Spleen (tissue), 11 donors: Measurements from ENCODE around the gene AAGAB. TPM values are rescaled to one million over a fixed set of nuclear protein-coding genes. Genes with fewer than 3 reads are reported as not detected.

Experiments used
- DNase-seq: peaks from one replicate; pipeline ENCODE4 v3.0.0-alpha.2; 2020
- H3K27ac ChIP-seq, 8 donors: fragments of 200-600 bp; sonication (generic) in 7 of 8; 1 replicate in 4 of 8; 2 replicates in 4 of 8; pipeline versions ENCODE4 v1.5.0 to v1.8.0; 2016 to 2021; ENCODE audit warnings: inconsistent platforms in 4 of 8, mild to moderate bottlenecking in 4 of 8, moderate library complexity in 1 of 8
- H3K27me3 ChIP-seq, 7 donors: fragments of 200-600 bp; sonication (generic) in 6 of 7; replicated peaks in 1 of 7; 1 replicate in 4 of 7; 2 replicates in 3 of 7; pipeline versions ENCODE4 v1.5.0 to v1.8.0; 2016 to 2021; ENCODE audit warnings: inconsistent platforms in 3 of 7, mild to moderate bottlenecking in 1 of 7
- H3K36me3 ChIP-seq, 6 donors: fragments of 200-600 bp; sonication (generic) in 5 of 6; 1 replicate in 4 of 6; 2 replicates in 2 of 6; pipeline versions ENCODE4 v1.5.0 to v1.8.0; 2016 to 2021; ENCODE audit warnings: inconsistent platforms in 2 of 6
- H3K4me1 ChIP-seq, 6 donors: fragments of 200-600 bp; sonication (generic) in 5 of 6; 1 replicate in 3 of 6; 2 replicates in 3 of 6; pipeline versions ENCODE4 v1.5.0 to v1.8.0; 2016 to 2021; ENCODE audit warnings: inconsistent platforms in 3 of 6
- H3K4me3 ChIP-seq, 8 donors: fragments of 200-600 bp; sonication (generic) in 7 of 8; 1 replicate in 4 of 8; 2 replicates in 4 of 8; pipeline versions ENCODE4 v1.5.0 to v1.8.0; 2016 to 2021; ENCODE audit warnings: inconsistent platforms in 4 of 8, mild to moderate bottlenecking in 4 of 8, moderate library complexity in 2 of 8
- H3K9me3 ChIP-seq, 8 donors: fragments of 200-600 bp; sonication (generic) in 7 of 8; 1 replicate in 4 of 8; 2 replicates in 4 of 8; pipeline versions ENCODE4 v1.5.0 to v1.8.0; 2016 to 2021; ENCODE audit warnings: inconsistent platforms in 4 of 8
- POLR2A ChIP-seq, 3 donors: fragments of 450-650 bp; IDR thresholded peaks; one replicate each; pipeline ENCODE4 v1.5.1; 2017; ENCODE audit warnings: antibody characterized with exemption in 3 of 3, mild to moderate bottlenecking in 1 of 3
- POLR2AphosphoS5 ChIP-seq, 3 donors: sonication (generic); formaldehyde crosslinking; IDR thresholded peaks; one replicate each; pipeline ENCODE4 v1.5.1; 2017; ENCODE audit warnings: antibody characterized with exemption in 3 of 3
- WGBS, 5 donors: extraction: QIAGEN DNeasy Blood & Tissue Kit in 3 of 5; methylation state at CpG; one replicate each; pipeline versions ENCODE4 v1.1.5 to v1.1.7; 2013 to 2018; 5-methylcytosine and 5-hydroxymethylcytosine counted together
- intact Hi-C: fragments of 100-400 bp; cut with DNase I; formaldehyde crosslinking; loops from one replicate; pipeline ENCODE4 v1.15.0; 2023; ENCODE audit warnings: low total_unique reads
- polyA plus RNA-seq, 3 donors: library from polyadenylated mRNA; stranded (reverse); fragments of 200-250 nt; gene quantifications; one replicate each; pipeline ENCODE4 v1.2.1, GENCODE V29; 2013
- total RNA-seq, 7 donors: library from RNA; depleted of rRNA in 3 of 7; stranded (reverse); fragments of >200 nt in 3 of 7; fragmentation: NEBNext Ultra II Directional in 4 of 7; extraction: Animal tissue kit (Norgen Biotek cat#: 25700) in 4 of 7; gene quantifications; one replicate each; pipeline versions ENCODE4 v1.1.0 to v1.2.1, GENCODE V29; 2016 to 2021
- TF ChIP-seq, protein P1 (sequence below), 11 experiments: fragments of 200-600 bp in 7 of 11; fragments of 450-650 bp in 4 of 11; sonication (generic) in 4 of 11; IDR thresholded peaks in 8 of 11; conservative IDR thresholded peaks in 3 of 11; 1 replicate in 7 of 11; 2 replicates in 4 of 11; pipeline versions ENCODE4 v1.4.0 to v1.8.0; 2016 to 2021; ENCODE audit warnings: antibody characterized with exemption in 11 of 11, inconsistent platforms in 4 of 11, mild to moderate bottlenecking in 1 of 11
- donor health status: healthy with polysubstance abuse.
- donor health status: DM: no; HTN: no; CAD: no; lungs with moderate emphysema.
- donor health status: DM: no; HTN: no; CAD: no.
- donor health status: Bipolar disorder and iron deficiency.
- donor health status: healthy.
- donor health status: DM: no; HTN: no; CAD: no.
- donor health status: DM: yes; HTN: yes; CAD: no.

Gene AAGAB
- total and polyA plus RNA-seq, 10 donors = 13.2 to 39.3 (median 24.5) TPM

DNA sequence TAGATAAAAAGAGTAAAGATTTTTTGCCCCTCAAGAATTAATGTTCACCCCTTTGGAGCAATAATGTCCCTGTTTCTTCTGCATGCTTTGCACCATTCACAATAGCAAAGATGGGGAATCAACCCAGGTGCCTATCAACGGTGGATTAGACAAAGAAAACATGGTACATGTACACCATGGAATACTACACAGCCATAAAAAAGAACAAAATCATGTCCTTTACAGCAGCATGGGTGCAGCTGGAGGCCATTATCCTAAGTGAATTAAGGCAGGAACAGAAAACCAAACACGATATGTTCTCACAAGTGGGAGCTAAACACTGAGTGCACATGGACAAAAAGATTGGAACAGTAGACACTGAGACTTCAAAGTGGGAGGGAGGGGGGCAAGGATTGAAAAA lies 35.2 kb downstream of the AAGAB start:
- DNase-seq = no peak
- Histone ChIP-seq H3K4me3 (no peak overlapping the region), H3K4me1 (no peaks in the 10 kb centered on the region), H3K27ac (no peak overlapping the region), H3K36me3 (peaks cover 0 to 45% (median 3%) of the 10 kb centered on the region in 6 donors), H3K9me3 (no peaks in the 10 kb centered on the region), H3K27me3 (no peaks in the 10 kb centered on the region)
- intact Hi-C loops = no loop called here
- TF ChIP-seq POLR2A (IDR thresholded peaks at IDR 0.05) (no peak), POLR2AphosphoS5 (IDR thresholded peaks at IDR 0.05) (no peak)
- TF ChIP-seq, protein P1, sequence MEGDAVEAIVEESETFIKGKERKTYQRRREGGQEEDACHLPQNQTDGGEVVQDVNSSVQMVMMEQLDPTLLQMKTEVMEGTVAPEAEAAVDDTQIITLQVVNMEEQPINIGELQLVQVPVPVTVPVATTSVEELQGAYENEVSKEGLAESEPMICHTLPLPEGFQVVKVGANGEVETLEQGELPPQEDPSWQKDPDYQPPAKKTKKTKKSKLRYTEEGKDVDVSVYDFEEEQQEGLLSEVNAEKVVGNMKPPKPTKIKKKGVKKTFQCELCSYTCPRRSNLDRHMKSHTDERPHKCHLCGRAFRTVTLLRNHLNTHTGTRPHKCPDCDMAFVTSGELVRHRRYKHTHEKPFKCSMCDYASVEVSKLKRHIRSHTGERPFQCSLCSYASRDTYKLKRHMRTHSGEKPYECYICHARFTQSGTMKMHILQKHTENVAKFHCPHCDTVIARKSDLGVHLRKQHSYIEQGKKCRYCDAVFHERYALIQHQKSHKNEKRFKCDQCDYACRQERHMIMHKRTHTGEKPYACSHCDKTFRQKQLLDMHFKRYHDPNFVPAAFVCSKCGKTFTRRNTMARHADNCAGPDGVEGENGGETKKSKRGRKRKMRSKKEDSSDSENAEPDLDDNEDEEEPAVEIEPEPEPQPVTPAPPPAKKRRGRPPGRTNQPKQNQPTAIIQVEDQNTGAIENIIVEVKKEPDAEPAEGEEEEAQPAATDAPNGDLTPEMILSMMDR (IDR thresholded peaks at IDR 0.05 in 8 of 11, conservative IDR thresholded peaks at IDR 0.05 in 3 of 11) = no peak
- 95 to 100% (median 99%) methylated on average over 2 of the region's 2 CpGs for WGBS, 5 donors

DNA sequence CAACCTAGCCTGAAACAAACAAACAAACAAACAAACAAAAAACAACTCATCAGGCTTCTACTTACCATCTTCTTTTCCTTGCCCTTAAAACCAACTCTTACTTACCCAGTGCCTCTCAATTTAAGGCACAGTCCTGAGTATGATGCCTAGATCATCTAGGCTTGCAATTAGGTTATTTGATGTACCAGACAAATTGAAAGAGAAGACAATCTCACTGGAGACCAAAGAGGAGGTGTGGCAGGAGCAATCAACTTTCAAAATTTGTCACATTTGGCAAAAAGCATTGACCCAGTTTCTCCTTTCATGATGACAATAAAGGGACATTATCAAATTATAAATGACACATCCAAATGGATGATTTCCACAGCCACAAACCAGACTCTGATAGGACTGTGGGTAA lies 36.0 kb downstream of the AAGAB start:
- Histone ChIP-seq H3K4me3 (no peak overlapping the region), H3K9me3 (no peaks in the 10 kb centered on the region), H3K4me1 (no peaks in the 10 kb centered on the region), H3K27me3 (no peaks in the 10 kb centered on the region), H3K27ac (no peak overlapping the region), H3K36me3 (peaks cover 0 to 44% (median 3%) of the 10 kb centered on the region in 6 donors)
- TF ChIP-seq POLR2A (IDR thresholded peaks at IDR 0.05) (no peak), POLR2AphosphoS5 (IDR thresholded peaks at IDR 0.05) (no peak)
- TF ChIP-seq, protein P1 (IDR thresholded peaks at IDR 0.05 in 8 of 11, conservative IDR thresholded peaks at IDR 0.05 in 3 of 11) = no peak
- DNase-seq = no peak
- intact Hi-C loops = no loop called here

DNA sequence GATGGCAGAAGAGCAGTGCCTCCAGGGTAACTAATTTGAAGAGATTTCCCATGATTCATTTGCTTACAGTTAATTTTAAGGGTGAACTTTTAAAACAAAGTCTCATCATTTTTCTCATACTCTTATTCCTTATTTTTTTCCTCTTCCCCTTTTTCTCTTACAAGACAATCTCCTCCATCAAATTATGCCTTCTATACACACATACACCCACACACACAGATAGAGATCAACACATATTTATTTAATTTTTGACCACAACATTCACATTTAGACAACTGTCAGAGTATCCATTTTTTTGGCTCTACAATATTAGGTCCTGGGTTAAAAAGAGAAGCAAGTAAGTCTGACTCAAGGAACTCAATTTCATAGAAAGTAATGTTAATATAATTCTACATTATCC lies 37.6 kb downstream of the AAGAB start:
- TF ChIP-seq, protein P1 (IDR thresholded peaks at IDR 0.05 in 8 of 11, conservative IDR thresholded peaks at IDR 0.05 in 3 of 11) = no peak
- TF ChIP-seq POLR2AphosphoS5 (IDR thresholded peaks at IDR 0.05) = no peak
- H3K36me3 ChIP-seq = peaks cover 0 to 44% (median 3%) of the 10 kb centered on the region in 6 donors
- no peaks in the 10 kb centered on the region for H3K9me3 ChIP-seq
- no peaks in the 10 kb centered on the region for H3K27me3 ChIP-seq
- intact Hi-C loops = no loop called here
- no peaks in the 10 kb centered on the region for H3K4me1 ChIP-seq
- no peak for DNase-seq
- no peak overlapping the region for H3K27ac ChIP-seq
- H3K4me3 ChIP-seq = no peak overlapping the region

DNA sequence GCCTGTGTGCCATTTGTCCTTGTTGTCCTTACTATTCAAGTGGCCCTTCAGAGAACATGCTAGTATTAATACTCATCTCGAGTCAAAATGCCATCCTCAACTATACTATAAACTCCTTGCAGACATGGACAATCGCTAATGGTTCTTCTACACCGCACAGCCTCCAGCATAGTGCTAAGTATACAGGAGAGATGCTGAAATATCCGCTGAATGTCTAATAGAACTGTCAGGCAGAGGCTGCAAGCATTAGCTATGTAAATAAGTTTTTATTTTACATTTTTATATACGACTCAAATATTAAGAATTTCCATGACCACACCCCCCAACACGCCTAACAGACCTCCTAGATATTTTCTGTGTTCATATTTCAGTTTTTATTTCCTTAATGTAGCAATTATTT lies 39.4 kb downstream of the AAGAB start:
- Histone ChIP-seq H3K4me3 (no peak overlapping the region), H3K9me3 (no peaks in the 10 kb centered on the region), H3K4me1 (no peaks in the 10 kb centered on the region), H3K36me3 (peaks cover 0 to 29% (median 3%) of the 10 kb centered on the region in 6 donors), H3K27ac (no peak overlapping the region), H3K27me3 (no peaks in the 10 kb centered on the region)
- no peak for DNase-seq
- WGBS, 5 donors = 80 to 91% (median 83%) methylated on average over 6 of the region's 6 CpGs
- intact Hi-C loops = no loop called here
- TF ChIP-seq POLR2A (IDR thresholded peaks at IDR 0.05) (no peak), POLR2AphosphoS5 (IDR thresholded peaks at IDR 0.05) (no peak)
- TF ChIP-seq, protein P1 (IDR thresholded peaks at IDR 0.05 in 8 of 11, conservative IDR thresholded peaks at IDR 0.05 in 3 of 11) = no peak
